ENCODE results near the gene TXNDC5. TPM values are rescaled to one million over a fixed set of nuclear protein-coding genes. Genes with fewer than 3 reads are reported as not detected.
A peak's percentile ranks its signal among the peaks of the same experiment; 100 is the strongest.

The TXNDC5 gene
- total RNA-seq, 4 donors from 2014 or later: 61.7 to 131 (median 87.3) TPM

- H3K4me1 ChIP-seq: no peaks in the 10 kb centered on the region
- H3K9me3 ChIP-seq: no peaks in the 10 kb centered on the region
- TF ChIP-seq CTCF (IDR thresholded peaks at IDR 0.05): no peak
- no peak overlapping the region for H3K4me3 ChIP-seq
- no peaks in the 10 kb centered on the region for H3K27me3 ChIP-seq
- H3K27ac ChIP-seq: no peak overlapping the region
- no peaks in the 10 kb centered on the region for H3K36me3 ChIP-seq
- no peak for DNase-seq
Measured at GRCh38 chr6:7920425-7920824, 9.8 kb upstream of the TXNDC5 start.

GRCh38 chr6:7919871-7920270 is 9.3 kb upstream of the TXNDC5 start:
- no peak overlapping the region for H3K27ac ChIP-seq
- TF ChIP-seq CTCF (IDR thresholded peaks at IDR 0.05) (no peak), POLR2A (IDR thresholded peaks at IDR 0.05) (no peak)
- DNase-seq: peak in 1 of 3 donors; percentile 66
- H3K9me3 ChIP-seq: no peaks in the 10 kb centered on the region
- H3K27me3 ChIP-seq: no peaks in the 10 kb centered on the region
- H3K4me3 ChIP-seq: no peak overlapping the region
- no peaks in the 10 kb centered on the region for H3K36me3 ChIP-seq
- no peaks in the 10 kb centered on the region for H3K4me1 ChIP-seq

GRCh38 chr6:7918403-7918802 is 7.8 kb upstream of the TXNDC5 start:
- Histone ChIP-seq H3K27me3 (no peaks in the 10 kb centered on the region), H3K4me1 (no peaks in the 10 kb centered on the region), H3K4me3 (no peak overlapping the region), H3K9me3 (no peaks in the 10 kb centered on the region), H3K27ac (no peak overlapping the region), H3K36me3 (no peaks in the 10 kb centered on the region)
- TF ChIP-seq POLR2A (IDR thresholded peaks at IDR 0.05): no peak
- no peak for TF ChIP-seq CTCF (IDR thresholded peaks at IDR 0.05)
- DNase-seq: no peak

GRCh38 chr6:7917729-7918128 is 7.1 kb upstream of the TXNDC5 start:
- H3K27ac ChIP-seq: peak overlapping the region in 2 of 4 donors; percentile 8 to 66
- H3K36me3 ChIP-seq: no peaks in the 10 kb centered on the region
- H3K27me3 ChIP-seq: no peaks in the 10 kb centered on the region
- peak in 1 of 3 donors; percentile 41 for DNase-seq
- H3K4me1 ChIP-seq: no peaks in the 10 kb centered on the region
- no peak overlapping the region for H3K4me3 ChIP-seq
- no peaks in the 10 kb centered on the region for H3K9me3 ChIP-seq
- no peak for TF ChIP-seq CTCF (IDR thresholded peaks at IDR 0.05)
- TF ChIP-seq POLR2A (IDR thresholded peaks at IDR 0.05): no peak

GRCh38 chr6:7916959-7917358 is 6.4 kb upstream of the TXNDC5 start:
- no peaks in the 10 kb centered on the region for H3K36me3 ChIP-seq
- no peak for TF ChIP-seq CTCF (IDR thresholded peaks at IDR 0.05)
- no peak for TF ChIP-seq POLR2A (IDR thresholded peaks at IDR 0.05)
- no peak for DNase-seq
- no peaks in the 10 kb centered on the region for H3K9me3 ChIP-seq
- no peaks in the 10 kb centered on the region for H3K27me3 ChIP-seq
- no peak overlapping the region for H3K4me3 ChIP-seq
- H3K27ac ChIP-seq: peak overlapping the region in 2 of 4 donors; percentile 14 to 66
- no peaks in the 10 kb centered on the region for H3K4me1 ChIP-seq

Data from Peyer's patch (tissue), 4 donors.